Kidney (tissue), 14 donors: Measurements from ENCODE around the gene FLAD1. TPM values are rescaled to one million over a fixed set of nuclear protein-coding genes. Genes with fewer than 3 reads are reported as not detected.
A peak's percentile ranks its signal among the peaks of the same experiment; 100 is the strongest.
"Not testable (repeated sequence)": the region's sequence is repeated elsewhere in the genome, so short reads cannot be mapped to it uniquely, and the experiment has no call there.

ENCODE experiments used
- DNase-seq, 5 donors: peaks; one replicate each; pipeline ENCODE4 v3.0.0-alpha.2; 2013 to 2020
- FAIRE-seq: peaks from 2 replicates; lab custom pipeline; 2012; peaks lifted over from hg19 to GRCh38; lab: Jason Lieb, UNC
- H3K27ac ChIP-seq, 2 donors: one replicate each; pipeline ENCODE4 v1.7.0; 2013; ENCODE audit warnings: low read depth in 2 of 2, low read length in 2 of 2, inconsistent platforms in 1 of 2
- H3K27me3 ChIP-seq: one replicate; pipeline ENCODE4 v1.7.1; 2013; ENCODE audit warnings: low read length, inconsistent platforms; ENCODE audit not compliant: control insufficient read depth, insufficient read depth
- H3K36me3 ChIP-seq, 3 donors: one replicate each; pipeline versions ENCODE4 v1.7.0 to v1.7.1; 2013; ENCODE audit warnings: low read length in 3 of 3, control low read depth in 1 of 3, inconsistent platforms in 1 of 3; ENCODE audit not compliant: insufficient read depth in 3 of 3, control insufficient read depth in 2 of 3
- H3K4me1 ChIP-seq, 3 donors: one replicate each; pipeline versions ENCODE4 v1.7.0 to v1.7.1; 2013; ENCODE audit warnings: low read length in 3 of 3, inconsistent platforms in 1 of 3, low read depth in 1 of 3; ENCODE audit not compliant: control insufficient read depth in 2 of 3, insufficient read depth in 2 of 3
- H3K4me3 ChIP-seq, 3 donors: one replicate each; pipeline versions ENCODE4 v1.7.0 to v1.8.1; 2013; ENCODE audit warnings: low read length in 3 of 3, control low read depth in 1 of 3, inconsistent platforms in 1 of 3
- H3K9ac ChIP-seq, 3 donors: one replicate each; pipeline versions ENCODE4 v1.7.0 to v1.7.1; 2013; ENCODE audit warnings: low read length in 3 of 3, control low read depth in 1 of 3, inconsistent platforms in 1 of 3
- H3K9me3 ChIP-seq, 3 donors: one replicate each; pipeline versions ENCODE4 v1.7.0 to v1.7.1; 2013; ENCODE audit warnings: low read length in 3 of 3, control low read depth in 1 of 3, inconsistent platforms in 1 of 3; ENCODE audit not compliant: control insufficient read depth in 2 of 3, insufficient read depth in 1 of 3
- intact Hi-C: fragments of 100-400 bp; cut with DNase I; formaldehyde crosslinking; loops from one replicate; pipeline ENCODE4 v1.11.1; 2022
- polyA plus RNA-seq: library from polyadenylated mRNA; stranded (reverse); fragments of 350-450 nt; fragmentation: Illumina TruSeq; extraction: RNeasy Lipid Tissue Mini Kit (QIAGEN cat#74804); gene quantifications from one replicate; pipeline ENCODE4 v1.2.3, GENCODE V29; 2014; ENCODE audit warnings: low read depth, low replicate concordance; ENCODE audit not compliant: insufficient read depth
- total RNA-seq: library from RNA; stranded (reverse); fragmentation: NEBNext Ultra II Directional; extraction: Animal tissue kit (Norgen Biotek cat#: 25700); gene quantifications from one replicate; pipeline ENCODE4 v1.2.1, GENCODE V29; 2021
- TF ChIP-seq, protein P1 (sequence below): IDR thresholded peaks from 3 replicates; pipeline ENCODE4 v1.5.1; 2012; ENCODE audit warnings: mild to moderate bottlenecking, moderate library complexity, borderline replicate concordance; ENCODE audit not compliant: insufficient read depth; ENCODE audit errors: extremely low read depth
- donor health status: control.
- donor health status: control.
- donor health status: control.
- donor health status: control.
- donor health status: control.
- donor health status: DM: yes; HTN: yes; CAD: no.
- donor health status: Normal renal cell carcinoma (clear cell type).

The FLAD1 gene
- total and polyA plus RNA-seq, 2 donors from 2014 or later: 34.1 to 37.9 TPM

DNA sequence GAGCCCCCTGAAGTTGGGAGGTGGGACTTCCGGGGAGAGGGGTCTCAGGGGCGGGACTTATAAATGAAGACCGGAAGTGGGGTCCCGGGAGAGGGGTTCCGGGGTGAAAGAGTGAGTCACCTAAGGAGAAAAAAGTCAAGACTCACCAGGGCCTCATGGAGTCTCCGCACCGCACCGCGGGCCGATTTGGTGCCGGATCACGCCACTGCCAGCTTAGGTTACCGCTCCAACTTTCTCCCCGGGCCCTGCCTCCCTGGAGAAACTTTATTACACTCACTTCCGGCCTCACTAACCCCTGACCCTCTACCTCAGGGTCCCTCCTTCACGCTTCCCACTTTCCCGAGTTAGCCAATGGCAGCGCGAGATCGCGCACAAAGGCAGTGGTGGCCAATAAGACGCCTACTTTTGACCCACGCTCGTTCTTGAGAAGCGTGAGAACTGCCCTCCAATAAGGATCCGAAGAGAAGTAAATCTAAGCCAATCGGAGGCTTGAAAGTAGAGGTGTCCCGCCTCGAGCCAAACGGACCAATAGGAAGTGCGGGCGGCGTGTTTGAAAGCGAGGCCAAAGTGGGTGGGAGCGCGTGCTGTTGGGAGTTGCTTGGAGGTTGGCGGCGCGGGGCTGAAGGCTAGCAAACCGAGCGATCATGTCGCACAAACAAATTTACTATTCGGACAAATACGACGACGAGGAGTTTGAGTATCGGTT is 8.9 kb upstream of the FLAD1 start, which contains the start of gene CKS1B:
Gene CKS1B, plus strand, starts transcription at position 580 of the 706 bp plus-strand sequence. Its CDS starts 65 bp downstream, at position 645.
- Histone ChIP-seq H3K36me3 (no peaks in the 10 kb centered on the region), H3K27me3 (no peaks in the 10 kb centered on the region), H3K27ac (peak within 1 kb of the TSS; percentile 96 to 98), H3K4me1 (peaks cover 7 to 30% (median 20%) of the 10 kb centered on the region in 3 donors), H3K9me3 (no peaks in the 10 kb centered on the region), H3K9ac (peak within 1 kb of the TSS; percentile 93 to 98 (median 97)), H3K4me3 (peak within 1 kb of the TSS; percentile 75 to 94 (median 83))
- FAIRE-seq (peak; percentile 99), DNase-seq (peak; percentile 99 to 100 (median 99))
- TF ChIP-seq, protein P1, sequence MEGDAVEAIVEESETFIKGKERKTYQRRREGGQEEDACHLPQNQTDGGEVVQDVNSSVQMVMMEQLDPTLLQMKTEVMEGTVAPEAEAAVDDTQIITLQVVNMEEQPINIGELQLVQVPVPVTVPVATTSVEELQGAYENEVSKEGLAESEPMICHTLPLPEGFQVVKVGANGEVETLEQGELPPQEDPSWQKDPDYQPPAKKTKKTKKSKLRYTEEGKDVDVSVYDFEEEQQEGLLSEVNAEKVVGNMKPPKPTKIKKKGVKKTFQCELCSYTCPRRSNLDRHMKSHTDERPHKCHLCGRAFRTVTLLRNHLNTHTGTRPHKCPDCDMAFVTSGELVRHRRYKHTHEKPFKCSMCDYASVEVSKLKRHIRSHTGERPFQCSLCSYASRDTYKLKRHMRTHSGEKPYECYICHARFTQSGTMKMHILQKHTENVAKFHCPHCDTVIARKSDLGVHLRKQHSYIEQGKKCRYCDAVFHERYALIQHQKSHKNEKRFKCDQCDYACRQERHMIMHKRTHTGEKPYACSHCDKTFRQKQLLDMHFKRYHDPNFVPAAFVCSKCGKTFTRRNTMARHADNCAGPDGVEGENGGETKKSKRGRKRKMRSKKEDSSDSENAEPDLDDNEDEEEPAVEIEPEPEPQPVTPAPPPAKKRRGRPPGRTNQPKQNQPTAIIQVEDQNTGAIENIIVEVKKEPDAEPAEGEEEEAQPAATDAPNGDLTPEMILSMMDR: no peak
- intact Hi-C loops: no loop called here

DNA sequence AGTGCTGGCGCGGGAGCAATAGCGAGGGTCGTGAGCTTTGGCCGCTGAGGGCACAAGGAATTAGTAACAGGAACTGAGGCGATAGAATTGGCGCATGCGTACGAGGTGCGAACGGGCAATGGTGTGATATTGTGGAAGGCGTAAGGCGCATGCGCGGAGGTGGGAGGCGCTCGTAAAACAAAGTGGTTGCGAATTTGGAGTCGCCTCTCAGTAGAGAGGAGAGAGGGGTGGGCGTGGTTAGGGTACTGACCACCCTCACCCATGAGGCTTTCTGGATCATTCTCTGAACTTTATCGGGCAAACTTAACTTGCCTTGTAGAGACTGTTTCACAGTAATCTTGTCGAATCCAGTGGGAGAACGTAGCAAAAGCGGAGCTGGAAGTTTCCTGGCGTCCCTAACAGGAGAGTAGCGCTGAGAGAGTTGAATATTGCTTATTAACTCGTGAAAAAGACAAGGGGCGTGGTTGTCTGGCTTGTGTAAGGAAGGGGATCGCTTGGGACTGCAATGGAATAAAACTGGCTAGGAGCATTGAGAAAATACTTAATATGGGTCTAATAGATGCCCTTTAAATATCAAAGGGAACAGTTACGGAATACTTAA is 8.2 kb upstream of the FLAD1 start:
- no peaks in the 10 kb centered on the region for H3K9me3 ChIP-seq
- peak overlapping the region; percentile 75 to 94 (median 83) for H3K4me3 ChIP-seq
- intact Hi-C loops: no loop called here
- no peaks in the 10 kb centered on the region for H3K36me3 ChIP-seq
- TF ChIP-seq, protein P1: no peak
- peak overlapping the region; percentile 75 to 98 (median 97) for H3K9ac ChIP-seq
- FAIRE-seq (no peak), DNase-seq (peak; percentile 97 to 99 (median 99))
- H3K4me1 ChIP-seq: peaks cover 7 to 26% (median 18%) of the 10 kb centered on the region in 3 donors
- H3K27me3 ChIP-seq: no peaks in the 10 kb centered on the region
- H3K27ac ChIP-seq: peak overlapping the region; percentile 96 to 98

DNA sequence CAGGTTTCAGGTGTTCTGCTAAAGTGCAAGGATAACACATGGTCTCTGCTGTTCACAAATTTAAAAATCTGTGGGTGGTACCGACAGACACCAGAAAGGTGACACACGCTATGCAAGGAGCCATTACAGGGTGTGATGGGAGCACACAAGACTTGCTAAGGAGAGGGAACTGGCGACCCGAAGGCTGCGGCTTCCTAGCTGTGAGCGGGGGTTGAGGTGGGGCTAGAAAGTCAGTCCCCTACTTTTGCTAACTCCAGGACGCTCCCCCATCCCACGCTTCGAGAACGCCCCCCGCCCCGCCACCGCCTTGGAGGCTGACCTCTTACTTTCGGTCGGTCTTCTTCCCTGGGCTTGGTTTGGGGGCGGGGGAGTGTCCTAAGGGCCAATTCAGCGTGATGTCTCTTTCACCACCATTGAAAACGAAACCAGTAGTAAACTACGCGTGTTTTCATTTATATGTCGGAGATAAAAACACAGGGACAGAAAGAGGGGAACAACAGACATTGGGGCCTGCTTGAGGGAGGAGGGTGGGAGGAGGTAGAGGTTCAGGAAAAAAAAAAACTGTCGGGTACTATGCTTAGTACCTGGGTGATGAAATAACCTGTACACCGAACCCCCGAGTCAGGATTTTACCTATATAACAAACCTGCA is 7.6 kb upstream of the FLAD1 start:
- Histone ChIP-seq H3K4me1 (peaks cover 7 to 26% (median 18%) of the 10 kb centered on the region in 3 donors), H3K4me3 (peak overlapping the region; percentile 75 to 94 (median 83)), H3K9me3 (no peaks in the 10 kb centered on the region), H3K27ac (peak overlapping the region; percentile 96 to 98), H3K27me3 (no peaks in the 10 kb centered on the region), H3K9ac (peak overlapping the region; percentile 75 to 98 (median 97)), H3K36me3 (no peaks in the 10 kb centered on the region)
- FAIRE-seq (no peak), DNase-seq (peak; percentile 63 to 90 (median 83))
- intact Hi-C loops: no loop called here
- TF ChIP-seq, protein P1: no peak

DNA sequence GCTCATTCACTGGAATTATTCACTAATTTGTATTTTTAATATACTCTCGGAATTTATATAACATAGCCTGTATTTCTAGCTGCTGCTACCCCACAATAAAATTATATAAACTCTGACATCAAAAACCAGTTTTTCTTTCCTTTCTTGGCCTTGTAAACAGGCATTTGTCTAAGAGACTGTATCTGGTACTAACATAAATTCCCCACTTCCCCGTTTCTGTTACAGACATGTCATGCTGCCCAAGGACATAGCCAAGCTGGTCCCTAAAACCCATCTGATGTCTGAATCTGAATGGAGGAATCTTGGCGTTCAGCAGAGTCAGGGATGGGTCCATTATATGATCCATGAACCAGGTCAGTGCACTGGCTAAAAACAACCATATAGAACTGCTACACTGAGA is 5.4 kb upstream of the FLAD1 start:
- FAIRE-seq, H3K4me3 ChIP-seq, H3K27ac ChIP-seq, DNase-seq, H3K9me3 ChIP-seq, H3K36me3 ChIP-seq, H3K27me3 ChIP-seq, intact Hi-C loops, H3K9ac ChIP-seq: not testable (repeated sequence)
- H3K4me1 ChIP-seq: peaks cover 2 to 14% (median 8%) of the 10 kb centered on the region in 3 donors
